ENCODE results near the gene ERBB2. TPM values are rescaled to one million over a fixed set of nuclear protein-coding genes. Genes with fewer than 3 reads are reported as not detected.

Gene ERBB2
- total RNA-seq, 1 donor from 2014 or later: 7.1 TPM

GRCh38 chr17:39687101-39687545 is 12.7 kb upstream of the ERBB2 start:
- DNase-seq (no peak), ATAC-seq (ENCODE audit: low read depth) (no peak)
- no peak for TF ChIP-seq CTCF (IDR thresholded peaks at IDR 0.05)
- peak overlapping the region; percentile 99 for H3K4me3 Mint-ChIP-seq
- H3K4me1 Mint-ChIP-seq: peaks cover 18% of the 10 kb centered on the region
- CTCF ChIA-PET: interaction anchor here (0.9 kb wide), 1 partner anchor 15 kb away, joined by 3 read pairs; no protein-coding TSS in a partner anchor
- intact Hi-C loops (cut with micrococcal nuclease): loop anchor here (1.0 to 5.0 kb wide), 4 partner anchors 43 to 265 kb away; partner anchors contain the start of genes IKZF3, MIEN1 and STARD3
- H3K27me3 Mint-ChIP-seq: no peaks in the 10 kb centered on the region
- H3K27ac Mint-ChIP-seq: peak overlapping the region; percentile 97
- H3K9me3 Mint-ChIP-seq: no peaks in the 10 kb centered on the region
- H3K36me3 Mint-ChIP-seq (ENCODE audit: low read depth): peaks cover 28% of the 10 kb centered on the region
- POLR2A ChIA-PET: interaction anchor here (0.6 to 2.9 kb wide), 10 partner anchors 7 to 240 kb away, joined by 3 to 25 read pairs (median 11); partner anchors contain the start of genes LRRC3C, MIEN1, ORMDL3 and PNMT

GRCh38 chr17:39687546-39688474 is 12.1 kb upstream of the ERBB2 start, which contains the start of gene PGAP3:
TSS of gene PGAP3 (minus strand) at chr17:39688057. CDS start at chr17:39688014, 43 bp downstream.
- H3K36me3 Mint-ChIP-seq (ENCODE audit: low read depth): peaks cover 28% of the 10 kb centered on the region
- CTCF ChIA-PET: interaction anchor here (0.9 to 2.1 kb wide), 6 partner anchors 13 to 90 kb away, joined by 3 to 6 read pairs (median 4); partner anchors contain the start of genes MIEN1 and PNMT
- POLR2A ChIA-PET: interaction anchor here (0.7 to 2.9 kb wide), 22 partner anchors 8 to 531 kb away, joined by 3 to 25 read pairs (median 6); partner anchors contain the start of genes IKZF3, LRRC3C, MIEN1 and ORMDL3
- ATAC-seq (ENCODE audit: low read depth) (peak; percentile 95), DNase-seq (peak; percentile 78)
- intact Hi-C loops (cut with micrococcal nuclease): loop anchor here (1.0 to 5.0 kb wide), 4 partner anchors 42 to 264 kb away; partner anchors contain the start of genes IKZF3, MIEN1 and STARD3
- no peaks in the 10 kb centered on the region for H3K9me3 Mint-ChIP-seq
- H3K27ac Mint-ChIP-seq: peak within 1 kb of the TSS; percentile 97
- H3K27me3 Mint-ChIP-seq: no peaks in the 10 kb centered on the region
- peak within 1 kb of the TSS; percentile 99 for H3K4me3 Mint-ChIP-seq
- no peak for TF ChIP-seq CTCF (IDR thresholded peaks at IDR 0.05)
- H3K4me1 Mint-ChIP-seq: peaks cover 18% of the 10 kb centered on the region

GRCh38 chr17:39688475-39688835 is 11.4 kb upstream of the ERBB2 start:
- ATAC-seq (ENCODE audit: low read depth) (no peak), DNase-seq (no peak)
- H3K4me1 Mint-ChIP-seq: peaks cover 18% of the 10 kb centered on the region
- TF ChIP-seq CTCF (IDR thresholded peaks at IDR 0.05): no peak
- peak overlapping the region; percentile 97 for H3K27ac Mint-ChIP-seq
- ChIA-PET POLR2A (interaction anchor here (0.7 to 2.9 kb wide), 17 partner anchors 9 to 292 kb away, joined by 3 to 25 read pairs (median 6); partner anchors contain the start of genes IKZF3, MIEN1, PNMT and PSMD3), CTCF (interaction anchor here (1.0 to 2.1 kb wide), 5 partner anchors 13 to 89 kb away, joined by 3 to 6 read pairs (median 4); partner anchors contain the start of genes MIEN1 and PNMT)
- H3K36me3 Mint-ChIP-seq (ENCODE audit: low read depth): peaks cover 22% of the 10 kb centered on the region
- intact Hi-C loops (cut with micrococcal nuclease): loop anchor here (5.0 kb wide), 2 partner anchors 174 to 264 kb away; partner anchors contain the start of gene IKZF3
- no peaks in the 10 kb centered on the region for H3K9me3 Mint-ChIP-seq
- H3K27me3 Mint-ChIP-seq: no peaks in the 10 kb centered on the region
- H3K4me3 Mint-ChIP-seq: peak overlapping the region; percentile 99

GRCh38 chr17:39688945-39689344 is 10.9 kb upstream of the ERBB2 start:
- H3K4me3 Mint-ChIP-seq: peak overlapping the region; percentile 99
- DNase-seq: no peak
- H3K4me1 Mint-ChIP-seq: peaks cover 18% of the 10 kb centered on the region
- ATAC-seq (ENCODE audit: low read depth): no peak
- H3K9me3 Mint-ChIP-seq: no peaks in the 10 kb centered on the region
- ChIA-PET CTCF (interaction anchor here (1.2 to 2.1 kb wide), 2 partner anchors 14 to 41 kb away, joined by 4 to 6 read pairs; partner anchors contain the start of gene MIEN1), POLR2A (interaction anchor here (0.7 to 2.9 kb wide), 5 partner anchors 9 to 143 kb away, joined by 4 to 25 read pairs (median 22); partner anchors contain the start of genes MIEN1 and STARD3)
- H3K27me3 Mint-ChIP-seq: no peaks in the 10 kb centered on the region
- intact Hi-C loops (cut with micrococcal nuclease): loop anchor here (5.0 kb wide), 2 partner anchors 173 to 263 kb away; partner anchors contain the start of gene IKZF3
- peaks cover 21% of the 10 kb centered on the region for H3K36me3 Mint-ChIP-seq (ENCODE audit: low read depth)
- TF ChIP-seq CTCF (IDR thresholded peaks at IDR 0.05): no peak
- peak overlapping the region; percentile 97 for H3K27ac Mint-ChIP-seq
